ENCODE results near the gene TEDC2.
A peak's percentile ranks its signal among the peaks of the same experiment; 100 is the strongest.

Gene TEDC2

GRCh38 chr16:2480948-2481347 lies 21.0 kb downstream of the TEDC2 start:
- no peak for DNase-seq

- no peak for DNase-seq
These were observed 21.8 kb downstream of the TEDC2 start for GRCh38 chr16:2481676-2482075.

GRCh38 chr16:2482249-2482648 lies 22.3 kb downstream of the TEDC2 start:
- no peak for DNase-seq

- DNase-seq: no peak
These were observed 23.0 kb downstream of the TEDC2 start for GRCh38 chr16:2482708-2483534.

- no peak for DNase-seq
These were observed 24.3 kb downstream of the TEDC2 start for GRCh38 chr16:2483939-2484897.

GRCh38 chr16:2484898-2485508 lies 25.1 kb downstream of the TEDC2 start:
- no peak for DNase-seq

- DNase-seq: no peak
These were observed 26.1 kb downstream of the TEDC2 start for GRCh38 chr16:2485811-2486507.

GRCh38 chr16:2486645-2487516 lies 27.0 kb downstream of the TEDC2 start:
- DNase-seq: peak; percentile 42

GRCh38 chr16:2487517-2487842 lies 27.6 kb downstream of the TEDC2 start:
- DNase-seq: no peak

- DNase-seq: no peak
These were observed 28.1 kb downstream of the TEDC2 start for GRCh38 chr16:2487903-2488531.

GRCh38 chr16:2489581-2489980 lies 29.7 kb downstream of the TEDC2 start:
- no peak for DNase-seq

GRCh38 chr16:2490190-2491105 lies 30.5 kb downstream of the TEDC2 start:
- no peak for DNase-seq

- no peak for DNase-seq
These were observed 32.4 kb downstream of the TEDC2 start for GRCh38 chr16:2492292-2492691.

GRCh38 chr16:2493605-2494004 lies 33.7 kb downstream of the TEDC2 start:
- DNase-seq: no peak

GRCh38 chr16:2494616-2495015 lies 34.7 kb downstream of the TEDC2 start:
- DNase-seq: no peak

GRCh38 chr16:2495041-2495440 lies 35.1 kb downstream of the TEDC2 start:
- no peak for DNase-seq

- DNase-seq: no peak
These were observed 36.6 kb downstream of the TEDC2 start for GRCh38 chr16:2496223-2497115.

GRCh38 chr16:2497116-2497630 lies 37.3 kb downstream of the TEDC2 start:
- DNase-seq: no peak

All from NCI-H1694 (cell line).